Measurements from ENCODE around the gene HIVEP3. TPM values are rescaled to one million over a fixed set of nuclear protein-coding genes. Genes with fewer than 3 reads are reported as not detected.

HIVEP3 gene
- total RNA-seq, 2 donors from 2014 or later, result 4.7 to 5.8 TPM

- H3K27me3 ChIP-seq, result no peaks in the 10 kb centered on the region
- H3K4me3 ChIP-seq, result no peak overlapping the region
- peak overlapping the region; percentile 52 to 54 for H3K27ac ChIP-seq
- TF ChIP-seq CTCF (IDR thresholded peaks at IDR 0.05), result no peak
- no peaks in the 10 kb centered on the region for H3K9me3 ChIP-seq
- no peaks in the 10 kb centered on the region for H3K36me3 ChIP-seq
- H3K4me1 ChIP-seq, result peaks cover 0 to 80% of the 10 kb centered on the region in 2 donors
- no peak for DNase-seq (ENCODE audit: low spot score)
These were observed 431.3 kb downstream of the HIVEP3 start for GRCh38 chr1:41487126-41488039.

GRCh38 chr1:41486371-41487125, 432.2 kb downstream of the HIVEP3 start:
- peaks cover 0 to 80% of the 10 kb centered on the region in 2 donors for H3K4me1 ChIP-seq
- no peak for DNase-seq (ENCODE audit: low spot score)
- peak overlapping the region; percentile 52 to 54 for H3K27ac ChIP-seq
- H3K36me3 ChIP-seq, result no peaks in the 10 kb centered on the region
- no peaks in the 10 kb centered on the region for H3K9me3 ChIP-seq
- no peak for TF ChIP-seq CTCF (IDR thresholded peaks at IDR 0.05)
- no peaks in the 10 kb centered on the region for H3K27me3 ChIP-seq
- H3K4me3 ChIP-seq, result no peak overlapping the region

- H3K9me3 ChIP-seq, result no peaks in the 10 kb centered on the region
- H3K4me3 ChIP-seq, result no peak overlapping the region
- DNase-seq (ENCODE audit: low spot score), result no peak
- H3K27me3 ChIP-seq, result no peaks in the 10 kb centered on the region
- peaks cover 0 to 75% of the 10 kb centered on the region in 2 donors for H3K4me1 ChIP-seq
- H3K36me3 ChIP-seq, result no peaks in the 10 kb centered on the region
- no peak overlapping the region for H3K27ac ChIP-seq
- TF ChIP-seq CTCF (IDR thresholded peaks at IDR 0.05), result no peak
These were observed 432.7 kb downstream of the HIVEP3 start for GRCh38 chr1:41486053-41486370.

- TF ChIP-seq CTCF (IDR thresholded peaks at IDR 0.05), result no peak
- no peak overlapping the region for H3K27ac ChIP-seq
These were observed 433.1 kb downstream of the HIVEP3 start for GRCh38 chr1:41485605-41486004.

GRCh38 chr1:41484402-41485241, 434.1 kb downstream of the HIVEP3 start, which contains the start of gene EDN2:
Gene EDN2, minus strand, starts transcription at chr1:41484683. Its CDS starts 82 bp downstream, at chr1:41484601.
- Histone ChIP-seq H3K27me3 (no peaks in the 10 kb centered on the region), H3K36me3 (no peaks in the 10 kb centered on the region), H3K4me1 (peaks cover 0 to 67% of the 10 kb centered on the region in 2 donors), H3K27ac (peak within 1 kb of the TSS in 1 of 2 donors; percentile 47), H3K9me3 (no peaks in the 10 kb centered on the region), H3K4me3 (peak within 1 kb of the TSS in 1 of 2 donors; percentile 9)
- DNase-seq (ENCODE audit: low spot score), result no peak
- peak in 1 of 2 donors; percentile 41 for TF ChIP-seq CTCF (IDR thresholded peaks at IDR 0.05)

More at GRCh38 chr1:41485605-41486004, 433.1 kb downstream of the HIVEP3 start:
- DNase-seq (ENCODE audit: low spot score), result no peak
- peaks cover 0 to 71% of the 10 kb centered on the region in 2 donors for H3K4me1 ChIP-seq
- H3K27me3 ChIP-seq, result no peaks in the 10 kb centered on the region
- H3K4me3 ChIP-seq, result no peak overlapping the region
- no peaks in the 10 kb centered on the region for H3K9me3 ChIP-seq
- no peaks in the 10 kb centered on the region for H3K36me3 ChIP-seq

All from right atrium auricular region (tissue), 2 donors.